HG03439 (cell line): ENCODE results near the gene MFAP3L.

Source experiments
- ATAC-seq: cut with Tn5 transposase; IDR thresholded peaks from one replicate; pipeline ENCODE4 v1.9.1; 2021; ENCODE audit warnings: mild to moderate bottlenecking, moderate library complexity; ENCODE audit not compliant: unreplicated experiment

MFAP3L gene

DNA sequence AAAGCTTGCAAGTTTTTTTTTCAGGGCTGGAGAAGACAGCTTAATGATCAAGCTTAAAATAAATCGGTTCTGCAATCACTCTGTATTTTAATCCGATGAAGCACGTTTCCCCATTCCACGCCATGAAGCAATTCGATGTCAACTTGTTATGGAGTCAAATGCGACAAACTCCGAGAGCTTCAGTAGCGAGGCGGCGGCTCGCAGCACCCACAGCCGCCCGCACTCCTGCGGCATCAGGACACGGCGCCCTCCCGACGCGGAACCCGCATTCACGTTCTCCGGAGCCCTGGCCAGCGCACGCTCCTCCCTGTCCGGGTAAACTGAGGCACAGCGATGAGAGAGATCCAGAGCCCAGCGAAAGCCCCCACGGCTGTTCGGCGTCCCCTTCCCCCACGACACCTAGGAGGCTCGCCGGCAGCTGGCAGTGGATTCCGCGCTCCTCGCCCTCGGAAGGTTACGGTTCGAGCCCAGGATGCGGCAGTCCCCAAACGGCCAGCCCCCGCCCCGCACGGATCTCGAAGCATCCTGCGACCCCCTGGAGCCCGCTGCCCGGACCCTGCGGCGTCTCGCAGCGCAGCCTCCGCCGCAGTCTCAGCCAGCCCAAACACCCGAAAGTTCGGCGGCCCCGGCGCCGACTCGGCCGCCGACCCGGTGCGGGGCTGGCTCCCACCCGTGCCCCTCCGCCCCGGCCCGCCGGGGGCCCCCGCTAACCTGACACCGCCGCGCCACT lies 507 bp downstream of the MFAP3L start:
- no peak for ATAC-seq

DNA sequence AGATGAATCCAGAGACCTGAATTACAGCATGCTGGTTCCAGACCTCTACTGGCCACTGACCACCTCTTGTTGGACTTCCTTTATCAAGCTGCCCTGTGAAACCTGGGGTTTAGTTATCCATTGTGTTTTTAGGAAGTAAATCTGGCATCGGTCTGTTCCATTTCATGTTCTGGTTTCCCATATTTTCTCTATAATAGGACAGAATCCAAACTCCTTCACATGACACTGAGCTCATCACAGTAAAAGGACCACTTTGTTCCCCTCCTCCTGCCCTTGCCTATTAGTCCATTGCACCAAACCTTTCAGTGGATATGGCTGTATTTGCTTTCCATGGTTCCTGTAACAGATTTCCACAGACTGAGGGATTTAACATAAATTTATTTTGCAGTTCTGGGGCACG lies 4.0 kb downstream of the MFAP3L start:
- no peak for ATAC-seq

DNA sequence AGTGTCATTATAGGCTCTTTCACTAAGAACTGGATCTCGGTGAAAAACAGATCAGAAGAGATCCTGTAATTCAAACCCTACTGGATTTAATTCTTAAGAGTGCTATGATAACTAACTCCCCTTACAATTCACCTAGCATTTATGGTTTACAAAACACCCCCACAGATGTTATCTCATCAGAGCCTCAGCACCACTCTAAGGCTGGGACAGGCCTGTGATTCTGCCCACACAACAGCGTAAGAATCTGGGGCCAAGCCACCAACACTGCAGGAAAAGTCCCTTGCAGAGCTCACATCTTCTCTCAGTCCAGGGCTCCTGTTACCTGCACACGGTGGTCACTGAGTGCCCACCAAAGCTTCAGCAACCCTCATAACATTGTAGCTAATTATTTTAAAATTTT lies 8.9 kb downstream of the MFAP3L start:
- ATAC-seq, result no peak

DNA sequence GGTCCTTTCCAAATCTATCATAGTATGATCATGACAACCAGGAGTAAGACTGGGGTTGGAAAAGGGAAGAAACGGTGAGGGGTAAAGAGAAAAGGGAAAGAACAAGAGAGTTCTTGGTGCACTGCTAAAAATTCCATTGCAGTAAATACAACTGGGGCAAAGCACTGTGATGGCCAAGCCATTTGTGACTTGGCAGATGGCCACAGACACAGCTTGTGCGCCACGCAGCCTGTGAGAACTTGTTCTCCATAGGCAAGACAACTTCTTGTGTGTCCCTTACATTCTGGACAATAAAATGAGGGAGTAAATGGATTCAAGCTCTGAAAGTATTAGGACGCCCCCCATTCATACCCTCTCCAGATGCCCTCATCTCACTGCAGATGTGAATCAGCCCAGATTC lies 10.9 kb downstream of the MFAP3L start:
- ATAC-seq, result no peak

DNA sequence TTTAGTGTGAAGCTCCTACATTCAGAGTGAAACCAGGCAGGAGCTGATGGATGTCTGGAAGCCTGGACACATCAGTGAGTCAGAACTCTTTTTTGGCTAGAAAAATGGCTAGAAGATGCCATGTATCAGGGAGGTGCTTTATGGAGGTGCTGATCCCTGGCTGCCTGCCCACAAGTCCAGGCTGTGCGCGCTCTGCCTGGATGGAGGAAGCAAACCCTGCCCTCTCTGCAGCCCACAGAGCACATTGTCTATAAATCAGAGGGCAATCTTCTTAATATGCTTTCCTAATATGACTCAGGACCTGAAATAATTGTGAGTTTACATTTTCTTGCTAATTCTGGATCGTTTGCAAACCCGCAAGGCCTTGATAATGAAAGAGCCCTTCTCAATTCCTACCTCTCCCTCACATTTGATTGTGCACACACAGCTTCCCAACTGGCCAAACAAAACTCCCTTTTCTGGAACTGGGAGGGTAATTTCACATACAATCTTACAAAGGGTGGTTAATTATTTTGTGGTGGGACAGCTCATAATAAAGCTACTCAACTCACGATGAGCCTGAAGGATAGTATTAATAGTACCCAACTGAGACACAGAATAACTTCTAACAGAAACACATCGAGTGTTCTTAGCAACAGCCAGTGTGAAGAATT lies 11.7 kb downstream of the MFAP3L start:
- no peak for ATAC-seq

DNA sequence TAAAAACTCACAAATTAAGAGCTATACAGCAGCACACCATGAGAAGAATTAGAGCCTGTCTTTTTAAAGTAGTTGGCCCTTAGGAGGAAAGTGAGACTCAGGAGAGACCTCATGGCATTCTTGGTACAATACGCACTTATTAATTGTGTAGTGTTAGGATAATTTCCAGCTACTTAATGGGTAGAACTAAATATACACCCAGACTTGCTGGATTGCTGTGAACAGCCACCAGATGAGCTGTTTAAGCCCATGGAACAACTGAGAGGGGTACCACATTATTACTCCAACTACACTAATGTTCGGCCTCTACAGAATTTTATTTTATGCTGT lies 13.6 kb downstream of the MFAP3L start:
- ATAC-seq, result no peak

DNA sequence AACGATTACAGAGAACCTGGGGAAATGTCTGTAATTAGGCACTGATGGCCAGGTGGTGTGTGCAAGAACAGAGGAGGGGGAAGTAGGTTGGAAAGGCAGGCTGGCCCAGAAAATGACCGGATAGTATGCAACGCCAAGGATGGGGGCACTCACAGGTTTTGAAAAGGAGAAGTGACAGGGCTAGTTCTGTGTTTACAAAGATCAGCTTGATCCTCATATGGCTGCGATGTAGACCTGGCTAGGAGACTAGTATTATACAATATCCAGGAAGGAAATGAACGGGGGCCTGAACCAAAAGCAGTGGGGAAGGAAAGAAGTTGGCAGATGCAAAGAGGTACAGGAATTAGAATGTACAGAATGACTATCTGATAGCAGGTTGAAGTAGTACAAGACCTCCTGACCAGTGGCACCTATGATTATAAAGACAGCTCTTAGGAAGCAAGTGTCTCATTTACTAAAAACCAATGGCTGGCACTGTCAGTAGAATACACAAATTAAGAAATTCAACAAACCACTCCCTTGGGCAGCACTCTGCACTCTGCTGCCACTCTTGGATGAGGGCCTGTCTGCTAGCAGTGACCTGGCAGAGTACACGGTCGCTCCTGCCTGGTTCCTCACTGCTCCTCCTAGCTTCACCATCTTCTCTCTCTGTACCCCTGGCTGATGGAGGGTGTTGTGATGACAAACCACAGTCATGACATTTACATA lies 14.1 kb downstream of the MFAP3L start:
- no peak for ATAC-seq

DNA sequence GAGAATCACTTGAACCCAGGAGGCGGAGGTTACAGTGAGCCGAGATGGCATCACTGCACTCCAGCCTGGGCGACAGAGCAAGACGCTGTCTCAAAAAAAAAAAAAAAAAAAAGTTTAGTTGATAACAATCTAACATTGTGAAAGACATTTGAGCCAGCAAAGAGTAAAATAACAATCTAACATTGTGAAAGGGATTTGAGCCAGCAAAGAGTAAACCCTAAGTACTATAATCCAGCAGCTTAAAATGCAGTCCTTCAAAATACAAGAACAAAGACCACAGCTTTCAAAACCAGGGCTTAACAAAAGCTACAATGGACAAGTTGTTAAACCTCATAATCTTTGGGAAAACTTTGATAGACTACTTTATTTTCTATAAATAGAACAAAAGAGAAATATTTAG lies 16.9 kb downstream of the MFAP3L start:
- ATAC-seq, result no peak

DNA sequence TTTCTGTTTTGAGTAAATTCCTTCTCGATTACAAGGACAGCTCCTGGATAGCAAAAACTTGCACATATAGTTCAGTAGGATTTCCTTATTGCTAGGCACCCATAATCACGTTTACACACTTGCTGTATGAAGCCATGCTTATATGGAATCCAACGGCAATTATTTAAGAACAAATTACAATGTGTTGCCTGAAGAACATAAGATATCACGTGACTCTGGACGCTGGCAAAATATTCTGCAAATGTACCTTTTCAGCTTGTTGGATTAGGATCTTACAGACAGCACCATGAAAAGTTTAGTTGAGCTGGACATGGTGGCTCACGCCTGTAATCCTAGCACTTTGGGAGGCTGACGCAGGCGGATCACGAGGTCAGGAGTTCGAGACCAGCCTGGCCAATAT lies 17.4 kb downstream of the MFAP3L start:
- no peak for ATAC-seq

DNA sequence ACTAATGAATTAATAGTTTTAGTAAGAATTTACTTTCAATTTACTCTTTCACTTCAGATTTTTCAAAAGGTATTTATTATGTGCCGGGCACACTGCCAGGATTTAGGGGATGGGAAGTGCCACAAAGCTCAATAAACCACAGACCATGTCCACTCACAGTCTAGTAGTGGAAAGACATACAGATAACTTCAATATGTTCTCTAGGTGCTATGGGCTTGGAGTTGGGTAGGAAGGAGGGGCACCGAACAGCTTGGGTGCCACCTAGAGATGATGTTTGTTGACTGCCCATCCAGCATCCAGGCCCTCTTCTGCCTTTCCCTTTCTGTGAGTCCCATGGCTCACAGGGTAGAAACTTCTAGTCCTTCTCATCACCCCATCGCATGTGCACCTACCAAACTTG lies 17.8 kb downstream of the MFAP3L start:
- ATAC-seq, result no peak

DNA sequence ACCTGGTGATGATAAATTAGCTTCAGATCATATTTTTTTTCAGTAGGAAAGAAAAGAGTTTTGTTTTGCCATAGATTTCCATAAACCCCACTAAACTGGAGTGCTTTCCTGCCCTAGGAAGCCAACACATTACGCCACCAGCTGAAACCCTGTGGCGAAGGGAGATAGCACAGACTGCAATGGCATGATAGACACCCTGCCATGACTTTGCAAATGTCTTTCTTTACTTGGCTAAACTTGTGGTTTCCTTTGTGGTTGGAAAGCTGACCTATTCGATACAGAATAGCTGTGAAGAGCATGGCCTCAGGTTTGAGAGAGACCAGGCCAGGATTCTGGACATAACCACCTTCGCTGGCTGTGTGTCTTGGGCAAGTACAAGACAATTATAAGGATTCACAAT lies 19.1 kb downstream of the MFAP3L start:
- ATAC-seq, result no peak

DNA sequence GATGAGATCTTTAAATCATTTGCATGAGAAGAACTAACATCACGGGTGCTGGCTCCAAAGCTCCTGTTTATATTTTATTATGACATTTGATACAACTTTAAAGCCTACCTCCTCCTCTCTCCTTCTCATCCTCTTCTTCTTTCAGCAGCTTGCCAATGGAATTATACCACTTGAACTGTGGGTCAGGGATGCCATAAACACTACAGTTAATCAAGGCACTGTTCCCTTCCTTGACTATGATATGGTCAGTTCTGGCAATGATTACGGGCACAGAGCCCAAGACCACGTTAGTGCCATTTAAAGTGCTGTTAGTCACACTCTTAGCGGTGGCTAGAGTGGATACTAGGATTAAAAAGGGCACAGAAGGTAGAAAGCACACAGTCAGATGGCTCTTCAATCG lies 20.7 kb downstream of the MFAP3L start:
- no peak for ATAC-seq

DNA sequence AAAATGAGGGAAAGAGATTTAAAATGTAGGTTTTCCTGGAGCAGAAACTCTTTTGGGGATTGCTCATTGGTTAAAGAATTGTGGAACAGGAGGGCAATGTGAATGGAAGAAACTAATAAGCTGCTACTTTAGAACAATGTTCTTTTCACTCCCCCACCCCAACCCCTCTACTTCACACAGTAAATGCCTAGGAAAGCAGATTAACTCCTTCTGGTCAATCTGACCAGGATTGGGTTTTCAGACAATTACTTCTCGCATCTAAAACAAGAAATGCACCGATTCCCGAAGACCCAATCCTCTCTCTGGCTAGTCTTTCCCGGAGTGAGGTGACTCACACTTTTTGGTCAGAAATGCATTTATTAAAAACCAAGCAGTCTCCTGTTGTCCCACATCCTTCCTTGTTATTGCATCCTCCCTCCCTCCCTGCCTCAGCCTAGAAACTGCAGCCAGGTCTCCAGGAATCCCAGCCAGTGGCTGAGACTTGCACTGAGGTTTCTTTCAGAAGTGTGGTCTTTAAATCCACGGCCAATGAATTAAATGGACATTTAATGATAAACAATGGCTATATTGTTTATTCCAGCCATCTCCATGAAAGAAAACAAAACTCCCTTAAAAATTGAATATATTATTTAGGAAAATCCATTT lies 21.4 kb downstream of the MFAP3L start:
- ATAC-seq, result no peak

DNA sequence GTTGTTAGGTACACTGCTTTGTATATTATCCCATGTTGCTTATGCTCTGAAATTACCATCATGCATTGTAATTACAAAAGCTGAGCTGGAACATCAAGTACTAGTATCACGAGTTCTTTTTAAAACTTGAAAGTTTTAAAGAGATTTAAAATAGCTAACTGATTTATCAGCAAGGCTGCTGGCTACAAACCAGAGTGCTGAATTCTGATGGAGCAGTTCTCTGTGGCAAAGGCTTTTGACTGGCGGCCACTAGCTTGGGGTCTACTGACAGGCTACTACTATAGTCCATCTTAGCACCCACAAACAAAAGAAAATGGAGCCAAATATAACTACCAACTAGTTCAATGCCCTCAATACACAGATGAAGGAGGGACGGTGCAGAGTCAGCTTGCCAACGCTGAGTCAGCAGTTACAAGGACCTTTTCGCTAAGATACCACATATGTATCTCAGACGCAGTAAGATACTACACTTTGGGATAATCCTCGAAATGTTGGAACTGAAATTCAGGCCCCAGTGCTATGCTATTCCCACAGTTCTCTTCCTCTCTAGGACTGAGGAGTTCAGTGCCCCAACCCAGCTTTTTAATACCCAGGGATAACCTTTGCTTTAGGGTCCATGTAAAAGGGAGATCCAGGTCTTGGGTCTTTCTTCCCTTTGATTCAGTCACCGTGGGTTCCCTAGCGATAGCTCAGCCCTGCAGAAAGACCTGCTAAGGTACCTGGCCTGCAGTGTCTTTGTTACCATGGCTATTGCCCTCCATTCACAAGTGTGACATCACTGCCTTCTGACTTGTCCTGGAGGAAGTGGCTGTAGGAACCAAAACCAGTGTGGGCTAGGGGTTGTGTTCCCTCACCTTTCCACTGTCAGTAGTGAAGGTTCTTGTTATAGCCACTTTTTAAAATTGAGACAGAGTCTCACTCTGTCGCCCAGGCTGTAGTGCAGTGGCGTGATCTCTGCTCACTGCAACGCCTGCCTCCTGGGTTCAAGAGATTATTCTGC lies 22.8 kb downstream of the MFAP3L start:
- no peak for ATAC-seq

DNA sequence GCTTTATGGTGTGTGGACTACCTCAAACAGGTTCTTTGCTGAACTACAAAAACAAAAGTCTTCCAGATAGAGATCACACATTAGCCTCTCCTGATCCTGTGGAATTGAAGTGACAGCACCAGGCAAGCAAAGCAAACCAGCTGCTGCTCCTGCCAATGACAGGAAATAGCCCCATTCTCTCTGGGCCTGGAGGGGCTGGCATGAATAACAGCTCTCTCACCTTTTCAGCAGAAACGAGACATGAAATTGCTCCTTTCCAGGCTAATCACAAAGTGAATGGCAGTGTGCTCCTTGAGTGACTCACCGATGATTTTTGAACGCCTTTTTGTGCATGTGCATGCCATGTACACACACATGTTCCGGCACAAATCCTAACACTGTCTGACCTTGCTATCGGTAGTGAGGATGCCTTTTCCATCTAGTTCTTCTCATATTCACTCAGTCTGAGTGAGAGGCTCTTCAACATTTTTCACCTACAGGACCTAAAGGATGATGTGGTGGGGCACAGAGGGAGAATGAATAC lies 24.4 kb downstream of the MFAP3L start:
- no peak for ATAC-seq

DNA sequence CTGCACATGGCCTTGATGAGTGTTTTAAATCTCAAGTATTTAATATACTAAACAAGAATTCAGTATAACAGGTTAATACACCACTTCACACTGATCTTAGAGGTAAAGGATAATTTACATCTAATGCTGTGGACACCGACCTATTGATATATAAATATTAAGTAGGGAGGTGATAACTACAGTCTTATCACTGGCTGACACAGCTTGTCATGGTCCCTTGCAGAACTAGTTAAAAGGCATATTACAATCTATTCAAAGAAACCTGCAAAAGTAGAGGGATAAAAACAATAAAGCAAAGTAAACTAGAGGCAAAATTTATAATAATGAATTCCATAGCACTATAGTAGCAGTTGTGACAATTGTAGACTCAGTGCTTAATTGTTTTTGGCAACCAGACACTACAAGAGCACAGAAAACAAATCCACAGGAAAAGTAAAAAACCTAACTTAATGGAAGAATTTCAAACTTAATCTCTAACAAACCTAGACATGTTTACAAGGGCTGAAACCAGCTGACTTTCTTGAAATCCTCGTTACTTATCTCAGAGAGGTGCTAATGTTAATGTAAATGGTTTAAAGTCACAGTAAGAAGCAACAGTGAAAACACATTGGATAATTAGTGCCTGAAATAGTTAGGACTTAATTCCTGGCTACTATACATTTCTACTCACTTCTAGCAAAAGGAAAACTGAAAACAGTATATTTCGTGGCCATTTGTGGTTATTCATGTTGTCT lies 25.0 kb downstream of the MFAP3L start:
- no peak for ATAC-seq

DNA sequence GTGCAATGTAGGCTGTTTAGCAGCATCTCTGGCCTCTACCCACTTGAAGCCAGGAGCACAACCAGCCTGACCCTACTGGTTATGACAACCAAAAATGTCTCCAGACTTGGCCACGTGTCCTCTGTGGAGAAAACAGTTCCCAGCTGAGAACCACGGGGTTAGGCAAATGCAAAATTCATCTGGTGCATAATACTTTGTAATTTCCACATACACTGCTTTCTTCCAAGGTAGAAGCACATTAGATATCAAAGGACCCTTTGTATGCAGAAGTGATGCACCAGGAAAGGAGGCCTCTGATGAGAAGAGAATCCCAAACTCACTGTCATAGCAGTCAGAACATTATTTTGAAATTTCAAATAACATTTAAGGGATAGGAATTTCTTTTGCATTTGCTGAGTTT lies 26.3 kb downstream of the MFAP3L start:
- no peak for ATAC-seq

DNA sequence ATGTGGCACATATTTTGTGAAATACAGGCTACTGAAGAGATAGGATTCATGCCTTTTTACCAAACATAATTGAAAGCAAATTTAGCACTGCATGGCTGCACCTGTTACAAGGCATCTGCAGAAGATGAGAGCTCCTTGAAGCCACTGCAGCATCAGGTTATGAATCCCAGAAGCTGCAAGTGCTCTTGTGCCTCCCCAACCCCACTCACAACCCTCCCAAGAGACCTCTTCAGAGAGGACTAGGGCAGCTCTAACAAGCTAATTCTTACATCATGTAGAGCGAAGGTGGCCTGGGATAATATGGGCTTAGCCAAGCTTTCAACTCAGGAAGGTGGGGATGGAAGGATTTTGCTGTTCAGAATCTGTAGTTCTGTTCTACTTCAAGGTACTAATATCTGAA lies 27.2 kb downstream of the MFAP3L start:
- ATAC-seq, result no peak

DNA sequence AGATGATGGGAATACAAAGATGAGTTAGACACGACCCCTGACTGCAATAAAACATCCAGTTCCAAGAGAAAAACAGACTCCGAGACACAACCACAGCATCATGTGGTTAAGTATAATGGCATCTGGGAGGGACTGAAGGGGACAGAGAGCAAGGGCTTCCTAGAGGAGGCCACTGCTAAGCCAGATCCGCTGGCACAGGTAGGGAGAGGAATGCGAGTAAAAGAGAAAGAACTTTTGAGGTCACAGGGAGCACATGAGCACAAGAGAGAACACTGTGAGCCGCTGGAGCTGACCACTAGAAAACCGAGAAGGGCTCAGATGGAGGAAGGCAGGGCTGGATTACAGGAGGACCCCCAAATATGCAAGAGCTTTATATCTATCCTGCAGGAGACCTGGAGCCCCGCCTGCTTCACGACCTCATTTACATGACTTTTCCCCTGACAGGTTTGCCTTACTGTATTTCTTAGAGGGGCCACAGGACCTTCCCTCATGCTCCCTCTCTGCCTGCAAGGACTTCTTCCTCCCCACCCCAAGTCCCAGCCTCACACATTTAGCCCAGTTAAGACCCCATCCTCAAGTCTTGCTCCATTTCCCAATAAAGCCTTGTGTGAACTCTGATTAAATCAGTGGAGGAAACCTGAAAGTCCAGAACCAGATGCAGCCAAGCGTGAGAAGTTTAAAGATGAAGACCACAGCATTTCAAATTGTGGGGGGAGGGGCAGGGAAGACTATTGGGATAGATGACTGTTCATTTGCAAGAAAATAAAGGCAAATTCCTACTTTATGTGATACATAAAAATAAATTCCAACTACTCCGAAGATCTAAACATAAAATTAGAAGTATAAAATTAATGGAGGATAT lies 29.6 kb downstream of the MFAP3L start:
- ATAC-seq, result no peak
